Fibroblast of the aortic adventitia (primary cell): ENCODE data around the gene SWI5. TPM values are rescaled to one million over a fixed set of nuclear protein-coding genes. Genes with fewer than 3 reads are reported as not detected.
A peak's percentile ranks its signal among the peaks of the same experiment; 100 is the strongest.

Experiments
- DNase-seq: peaks from one replicate; pipeline ENCODE4 v3.0.0-alpha.2; 2010; ENCODE audit warnings: low read depth
- H3K4me3 ChIP-seq: 2 replicates; pipeline ENCODE4 v1.5.1; 2011; ENCODE audit warnings: low read depth, mild to moderate bottlenecking, control low read depth, low read length, moderate library complexity
- CTCF ChIP-seq: IDR thresholded peaks from 2 replicates; pipeline ENCODE4 v1.5.1; 2011; ENCODE audit warnings: mild to moderate bottlenecking, low read length, control low read depth, inconsistent platforms; ENCODE audit not compliant: insufficient read depth
- total RNA-seq: library from RNA; depleted of rRNA; stranded (reverse); fragments of >200 nt; gene quantifications from 2 replicates; pipeline ENCODE4 v1.2.3, GENCODE V29; 2012; ENCODE audit warnings: low replicate concordance

The SWI5 gene
- total RNA-seq, 1 donor: 35.2 TPM

GRCh38 chr9:128293091-128293490 is 17.0 kb downstream of the SWI5 start:
- no peak overlapping the region for H3K4me3 ChIP-seq
- no peak for DNase-seq
- no peak for TF ChIP-seq CTCF

- DNase-seq: no peak
- H3K4me3 ChIP-seq: no peak overlapping the region
- TF ChIP-seq CTCF: no peak
Measured at GRCh38 chr9:128294142-128294541, 18.1 kb downstream of the SWI5 start.

GRCh38 chr9:128296340-128297220 is 20.5 kb downstream of the SWI5 start:
- no peak for TF ChIP-seq CTCF
- no peak for DNase-seq
- no peak overlapping the region for H3K4me3 ChIP-seq

GRCh38 chr9:128297221-128297773 is 21.2 kb downstream of the SWI5 start:
- H3K4me3 ChIP-seq: no peak overlapping the region
- no peak for TF ChIP-seq CTCF
- DNase-seq: no peak

- TF ChIP-seq CTCF: no peak
- no peak overlapping the region for H3K4me3 ChIP-seq
- DNase-seq: no peak
Measured at GRCh38 chr9:128298535-128299482, 22.7 kb downstream of the SWI5 start.

GRCh38 chr9:128304136-128304970 is 28.3 kb downstream of the SWI5 start:
- DNase-seq: peak; percentile 19
- H3K4me3 ChIP-seq: no peak overlapping the region
- TF ChIP-seq CTCF: no peak
